Activated T-helper 9 cell treated with anti-CD3 and anti-CD28 coated beads, Interleukin-2, amount 50 U/mL, for 16 hours (primary cell): ENCODE results near the gene ADCY1.
"Not testable (repeated sequence)": the region's sequence is repeated elsewhere in the genome, so short reads cannot be mapped to it uniquely, and the experiment has no call there.

Experiments
- DNase-seq: peaks from one replicate; pipeline ENCODE4 v3.0.0-alpha.2; 2020; ENCODE audit warnings: low read depth

ADCY1 gene

GRCh38 chr7:45573661-45574415 is at the start of gene ADCY1:
TSS of gene ADCY1 (plus strand) at chr7:45574368. CDS start at chr7:45574544, 176 bp downstream.
- DNase-seq, result no peak

- no peak for DNase-seq
These were observed 49.7 kb upstream of the ADCY1 start for GRCh38 chr7:45524445-45524844.

- DNase-seq, result no peak
These were observed 49.1 kb upstream of the ADCY1 start for GRCh38 chr7:45525057-45525456.

- no peak for DNase-seq
These were observed 30.7 kb upstream of the ADCY1 start for GRCh38 chr7:45543473-45543872.

- not testable (repeated sequence) for DNase-seq
These were observed 29.0 kb upstream of the ADCY1 start for GRCh38 chr7:45545105-45545710.

- DNase-seq, result not testable (repeated sequence)
These were observed 25.3 kb upstream of the ADCY1 start for GRCh38 chr7:45548917-45549316.

GRCh38 chr7:45563401-45563800 is 10.8 kb upstream of the ADCY1 start:
- DNase-seq, result no peak

- DNase-seq, result no peak
These were observed 10.2 kb upstream of the ADCY1 start for GRCh38 chr7:45563941-45564461.

GRCh38 chr7:45564485-45564884 is 9.7 kb upstream of the ADCY1 start:
- no peak for DNase-seq

GRCh38 chr7:45564886-45565455 is 9.2 kb upstream of the ADCY1 start:
- DNase-seq, result no peak

GRCh38 chr7:45566386-45566785 is 7.8 kb upstream of the ADCY1 start:
- no peak for DNase-seq

- no peak for DNase-seq
These were observed 7.2 kb upstream of the ADCY1 start for GRCh38 chr7:45566961-45567360.

- DNase-seq, result no peak
These were observed 6.5 kb upstream of the ADCY1 start for GRCh38 chr7:45567713-45568112.

- DNase-seq, result no peak
These were observed 5.5 kb upstream of the ADCY1 start for GRCh38 chr7:45568536-45569289.

GRCh38 chr7:45569290-45569685 is 4.9 kb upstream of the ADCY1 start:
- no peak for DNase-seq

GRCh38 chr7:45570797-45571196 is 3.4 kb upstream of the ADCY1 start:
- DNase-seq, result no peak

- DNase-seq, result no peak
These were observed 964 bp upstream of the ADCY1 start for GRCh38 chr7:45573204-45573603.

GRCh38 chr7:45574416-45574668 is 174 bp downstream of the ADCY1 start:
- no peak for DNase-seq

GRCh38 chr7:45574669-45575500 is 717 bp downstream of the ADCY1 start:
- DNase-seq, result no peak

- DNase-seq, result no peak
These were observed 1.5 kb downstream of the ADCY1 start for GRCh38 chr7:45575501-45576248.
